Fibroblast of lung (primary cell): Measurements from ENCODE around the gene FYN. TPM values are rescaled to one million over a fixed set of nuclear protein-coding genes. Genes with fewer than 3 reads are reported as not detected.

ENCODE experiments used
- DNase-seq, 2 donors: peaks; one replicate each; pipeline versions ENCODE4 v3.0.0 to v3.0.0-alpha.2; 2010; ENCODE audit warnings: low read depth in 2 of 2
- H2AFZ ChIP-seq: 2 replicates; pipeline ENCODE4 v1.5.1; 2012; ENCODE audit warnings: low read length, control low read depth, inconsistent platforms
- H3K27ac ChIP-seq: 2 replicates; pipeline ENCODE4 v1.5.1; 2011; ENCODE audit warnings: low read length, control low read depth; ENCODE audit not compliant: insufficient read depth
- H3K27me3 ChIP-seq: 2 replicates; pipeline ENCODE4 v1.5.1; 2011; ENCODE audit warnings: mild to moderate bottlenecking, low read length; ENCODE audit not compliant: control insufficient read depth, insufficient read depth
- H3K36me3 ChIP-seq: 2 replicates; pipeline ENCODE4 v1.5.1; 2011; ENCODE audit warnings: low read length; ENCODE audit not compliant: control insufficient read depth, insufficient read depth
- H3K4me1 ChIP-seq: 2 replicates; pipeline ENCODE4 v1.5.1; 2011; ENCODE audit warnings: low read length; ENCODE audit not compliant: control insufficient read depth, insufficient read depth; ENCODE audit errors: extremely low read depth
- H3K4me2 ChIP-seq: 2 replicates; pipeline ENCODE4 v1.5.1; 2011; ENCODE audit warnings: low read length, control low read depth; ENCODE audit not compliant: insufficient read depth; ENCODE audit errors: extremely low read depth
- H3K4me3 ChIP-seq, 4 experiments: fragments of 200-600 bp in 1 of 4; sonication (generic) in 1 of 4; replicated peaks in 1 of 4; 2 replicates each; pipeline ENCODE4 v1.5.1; 2011 to 2016; ENCODE audit warnings: low read length in 4 of 4, low read depth in 3 of 4, mild to moderate bottlenecking in 3 of 4, control low read depth in 2 of 4, inconsistent platforms in 1 of 4, mixed read lengths in 1 of 4; ENCODE audit not compliant: insufficient read depth in 1 of 4; ENCODE audit errors: control extremely low read depth in 1 of 4
- H3K79me2 ChIP-seq: 2 replicates; pipeline ENCODE4 v1.5.1; 2012; ENCODE audit warnings: mild to moderate bottlenecking, low read length, inconsistent platforms; ENCODE audit not compliant: control insufficient read depth, insufficient read depth
- H3K9ac ChIP-seq: 2 replicates; pipeline ENCODE4 v1.5.1; 2011; ENCODE audit warnings: mild to moderate bottlenecking, low read length, control low read depth; ENCODE audit not compliant: insufficient read depth
- H3K9me3 ChIP-seq: 2 replicates; pipeline ENCODE4 v1.5.1; 2012; ENCODE audit warnings: low read depth, low read length; ENCODE audit not compliant: control insufficient read depth, insufficient read depth
- H4K20me1 ChIP-seq: 2 replicates; pipeline ENCODE4 v1.5.1; 2011; ENCODE audit warnings: low read length; ENCODE audit not compliant: control insufficient read depth, insufficient read depth; ENCODE audit errors: extremely low read depth
- EZH2 ChIP-seq: IDR thresholded peaks from 2 replicates; pipeline ENCODE4 v1.5.1; 2012; ENCODE audit warnings: low read length, control low read depth, mild to moderate bottlenecking; ENCODE audit errors: missing control alignments
- polyA plus RNA-seq, 2 donors: library from polyadenylated mRNA; depleted of rRNA in 1 of 2; stranded (reverse) in 1 of 2; unstranded in 1 of 2; fragments of >200 nt; gene quantifications; 2 replicates each; pipeline ENCODE4 v1.2.1, GENCODE V29; 2011 to 2012; ENCODE audit warnings: missing spikeins in 1 of 2
- total RNA-seq: library from RNA; depleted of rRNA; stranded (reverse); fragments of >200 nt; gene quantifications from 2 replicates; pipeline ENCODE4 v1.2.1, GENCODE V29; 2014
- TF ChIP-seq, protein P1 (sequence below), 2 donors: IDR thresholded peaks in 1 of 2; conservative IDR thresholded peaks in 1 of 2; 1 replicate in 1 of 2; 2 replicates in 1 of 2; pipeline ENCODE4 v1.5.1; 2011 to 2012; ENCODE audit warnings: low read length in 2 of 2, control low read depth in 1 of 2, inconsistent platforms in 1 of 2, low read depth in 1 of 2, mild to moderate bottlenecking in 1 of 2

Gene FYN
- total and polyA plus RNA-seq, 2 donors (not counting 1 experiment from before 2014, with no cell fraction given), result 64.7 TPM

DNA sequence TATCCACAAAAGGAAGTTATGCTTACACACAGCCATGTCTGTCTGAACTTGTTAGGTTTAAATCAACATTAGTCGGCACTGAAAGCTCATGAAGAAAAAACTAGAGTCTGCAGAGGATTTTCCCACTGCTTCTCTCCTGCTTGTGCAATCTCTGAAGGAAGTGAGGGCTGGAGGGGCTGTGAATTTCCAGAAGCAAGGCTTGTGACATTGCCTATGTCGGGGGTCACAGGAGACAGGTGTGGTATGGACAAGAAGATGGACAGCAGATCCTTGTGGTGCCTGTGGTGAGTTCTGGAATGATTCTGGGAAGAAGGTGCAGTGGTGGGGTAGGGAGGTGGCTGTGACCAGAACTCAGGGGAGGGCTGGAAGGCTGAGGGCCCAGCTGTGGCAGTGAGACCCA, 183.3 kb downstream of the FYN start:
- no peak overlapping the region for H3K9ac ChIP-seq
- H3K4me1 ChIP-seq, result no peaks in the 10 kb centered on the region
- H3K36me3 ChIP-seq, result peaks cover 3% of the 10 kb centered on the region
- TF ChIP-seq EZH2, result no peak
- TF ChIP-seq, protein P1, sequence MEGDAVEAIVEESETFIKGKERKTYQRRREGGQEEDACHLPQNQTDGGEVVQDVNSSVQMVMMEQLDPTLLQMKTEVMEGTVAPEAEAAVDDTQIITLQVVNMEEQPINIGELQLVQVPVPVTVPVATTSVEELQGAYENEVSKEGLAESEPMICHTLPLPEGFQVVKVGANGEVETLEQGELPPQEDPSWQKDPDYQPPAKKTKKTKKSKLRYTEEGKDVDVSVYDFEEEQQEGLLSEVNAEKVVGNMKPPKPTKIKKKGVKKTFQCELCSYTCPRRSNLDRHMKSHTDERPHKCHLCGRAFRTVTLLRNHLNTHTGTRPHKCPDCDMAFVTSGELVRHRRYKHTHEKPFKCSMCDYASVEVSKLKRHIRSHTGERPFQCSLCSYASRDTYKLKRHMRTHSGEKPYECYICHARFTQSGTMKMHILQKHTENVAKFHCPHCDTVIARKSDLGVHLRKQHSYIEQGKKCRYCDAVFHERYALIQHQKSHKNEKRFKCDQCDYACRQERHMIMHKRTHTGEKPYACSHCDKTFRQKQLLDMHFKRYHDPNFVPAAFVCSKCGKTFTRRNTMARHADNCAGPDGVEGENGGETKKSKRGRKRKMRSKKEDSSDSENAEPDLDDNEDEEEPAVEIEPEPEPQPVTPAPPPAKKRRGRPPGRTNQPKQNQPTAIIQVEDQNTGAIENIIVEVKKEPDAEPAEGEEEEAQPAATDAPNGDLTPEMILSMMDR (conservative IDR thresholded peaks at IDR 0.05 in 1 of 2, IDR thresholded peaks at IDR 0.05 in 1 of 2; ENCODE audit: low read depth in 1 of 2, low read length in 2 of 2), result no peak
- no peak overlapping the region for H3K27ac ChIP-seq
- H3K79me2 ChIP-seq, result no peaks in the 10 kb centered on the region
- H3K27me3 ChIP-seq, result no peaks in the 10 kb centered on the region
- H2AFZ ChIP-seq, result no peak overlapping the region
- no peak for DNase-seq
- H3K4me3 ChIP-seq, result no peak overlapping the region
- H4K20me1 ChIP-seq, result no peaks in the 10 kb centered on the region
- no peak overlapping the region for H3K4me2 ChIP-seq
- H3K9me3 ChIP-seq, result no peaks in the 10 kb centered on the region

GRCh38 chr6:111689419-111689818, 183.8 kb downstream of the FYN start:
- Histone ChIP-seq H3K36me3 (peaks cover 3% of the 10 kb centered on the region), H3K4me1 (peaks cover 1% of the 10 kb centered on the region), H3K4me2 (no peak overlapping the region), H3K79me2 (no peaks in the 10 kb centered on the region), H3K27me3 (no peaks in the 10 kb centered on the region), H3K9me3 (no peaks in the 10 kb centered on the region), H3K9ac (no peak overlapping the region), H2AFZ (no peak overlapping the region), H3K4me3 (no peak overlapping the region), H3K27ac (no peak overlapping the region), H4K20me1 (no peaks in the 10 kb centered on the region)
- TF ChIP-seq, protein P1 (conservative IDR thresholded peaks at IDR 0.05 in 1 of 2, IDR thresholded peaks at IDR 0.05 in 1 of 2; ENCODE audit: low read depth in 1 of 2, low read length in 2 of 2), result no peak
- TF ChIP-seq EZH2, result no peak
- DNase-seq, result no peak

DNA sequence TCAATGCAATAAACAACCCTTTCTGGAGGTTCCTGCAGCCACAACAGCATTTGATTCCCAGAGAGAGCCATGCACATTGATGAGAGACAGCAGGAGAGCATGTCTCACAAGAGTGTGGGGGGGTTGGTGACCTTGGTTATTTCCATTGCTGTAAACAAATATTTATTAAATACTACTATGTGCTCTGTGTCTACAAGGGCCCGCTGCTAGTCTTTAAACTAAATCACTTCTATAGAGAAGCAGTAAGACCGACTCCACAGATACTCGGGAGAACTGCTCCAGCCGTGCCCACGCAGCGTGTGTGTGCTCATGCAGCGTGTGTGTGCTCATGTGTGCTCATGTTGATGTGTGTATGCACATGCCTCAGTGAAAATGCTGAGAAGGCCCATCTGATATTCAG, 184.9 kb downstream of the FYN start:
- Histone ChIP-seq H3K4me1 (peaks cover 7% of the 10 kb centered on the region), H3K9ac (no peak overlapping the region), H3K4me3 (no peak overlapping the region), H4K20me1 (no peaks in the 10 kb centered on the region), H3K36me3 (no peaks in the 10 kb centered on the region), H3K27ac (no peak overlapping the region), H3K27me3 (no peaks in the 10 kb centered on the region), H3K9me3 (no peaks in the 10 kb centered on the region), H3K4me2 (no peak overlapping the region), H2AFZ (no peak overlapping the region), H3K79me2 (no peaks in the 10 kb centered on the region)
- TF ChIP-seq, protein P1 (conservative IDR thresholded peaks at IDR 0.05 in 1 of 2, IDR thresholded peaks at IDR 0.05 in 1 of 2; ENCODE audit: low read depth in 1 of 2, low read length in 2 of 2), result no peak
- DNase-seq, result no peak
